Measurements from ENCODE around the gene GABARAPL2.

DNA sequence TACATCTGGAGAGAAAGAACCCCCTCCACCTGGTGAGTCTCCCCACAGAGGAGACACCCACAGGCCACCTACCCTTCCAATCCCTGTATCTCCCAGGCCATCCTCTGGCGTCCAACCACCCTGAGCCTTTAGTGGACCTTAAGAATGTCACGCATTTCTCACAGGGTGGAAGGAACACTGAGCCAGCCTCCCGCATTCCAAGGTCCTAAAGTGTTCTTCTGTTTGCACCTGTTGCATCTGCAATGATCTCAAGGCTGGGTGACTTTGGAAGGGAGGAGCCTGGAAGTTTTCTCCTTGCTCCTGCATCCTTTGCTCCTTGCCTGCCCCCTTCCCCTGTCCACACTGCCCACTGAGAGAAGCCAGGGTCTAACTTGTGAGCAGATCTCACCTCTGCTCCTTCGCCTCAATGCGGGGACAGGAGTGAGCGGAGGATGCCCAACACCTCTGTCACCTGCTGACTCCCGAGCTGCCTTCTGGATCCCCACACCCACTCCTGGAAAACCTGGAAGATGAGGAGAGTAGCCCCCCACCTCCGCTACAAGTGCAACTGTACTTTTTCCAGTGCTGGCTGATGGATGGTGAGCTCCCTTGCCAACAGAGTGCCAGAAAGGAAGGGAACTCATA is 33.9 kb upstream of the GABARAPL2 start:
- TF ChIP-seq EP300 (conservative IDR thresholded peaks at IDR 0.05; ENCODE audit: poor library complexity, severe bottlenecking) (no peak), EZH2 (IDR thresholded peaks at IDR 0.05; ENCODE audit: borderline replicate concordance, insufficient read depth, low read length, poor library complexity, severe bottlenecking) (no peak), POLR2AphosphoS5 (IDR thresholded peaks at IDR 0.05) (no peak), TAF1 (IDR thresholded peaks at IDR 0.05; ENCODE audit: low read depth) (no peak)
- TF ChIP-seq, protein P1, sequence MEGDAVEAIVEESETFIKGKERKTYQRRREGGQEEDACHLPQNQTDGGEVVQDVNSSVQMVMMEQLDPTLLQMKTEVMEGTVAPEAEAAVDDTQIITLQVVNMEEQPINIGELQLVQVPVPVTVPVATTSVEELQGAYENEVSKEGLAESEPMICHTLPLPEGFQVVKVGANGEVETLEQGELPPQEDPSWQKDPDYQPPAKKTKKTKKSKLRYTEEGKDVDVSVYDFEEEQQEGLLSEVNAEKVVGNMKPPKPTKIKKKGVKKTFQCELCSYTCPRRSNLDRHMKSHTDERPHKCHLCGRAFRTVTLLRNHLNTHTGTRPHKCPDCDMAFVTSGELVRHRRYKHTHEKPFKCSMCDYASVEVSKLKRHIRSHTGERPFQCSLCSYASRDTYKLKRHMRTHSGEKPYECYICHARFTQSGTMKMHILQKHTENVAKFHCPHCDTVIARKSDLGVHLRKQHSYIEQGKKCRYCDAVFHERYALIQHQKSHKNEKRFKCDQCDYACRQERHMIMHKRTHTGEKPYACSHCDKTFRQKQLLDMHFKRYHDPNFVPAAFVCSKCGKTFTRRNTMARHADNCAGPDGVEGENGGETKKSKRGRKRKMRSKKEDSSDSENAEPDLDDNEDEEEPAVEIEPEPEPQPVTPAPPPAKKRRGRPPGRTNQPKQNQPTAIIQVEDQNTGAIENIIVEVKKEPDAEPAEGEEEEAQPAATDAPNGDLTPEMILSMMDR (IDR thresholded peaks at IDR 0.05; ENCODE audit: poor library complexity, severe bottlenecking): no peak
- TF ChIP-seq, protein P2, sequence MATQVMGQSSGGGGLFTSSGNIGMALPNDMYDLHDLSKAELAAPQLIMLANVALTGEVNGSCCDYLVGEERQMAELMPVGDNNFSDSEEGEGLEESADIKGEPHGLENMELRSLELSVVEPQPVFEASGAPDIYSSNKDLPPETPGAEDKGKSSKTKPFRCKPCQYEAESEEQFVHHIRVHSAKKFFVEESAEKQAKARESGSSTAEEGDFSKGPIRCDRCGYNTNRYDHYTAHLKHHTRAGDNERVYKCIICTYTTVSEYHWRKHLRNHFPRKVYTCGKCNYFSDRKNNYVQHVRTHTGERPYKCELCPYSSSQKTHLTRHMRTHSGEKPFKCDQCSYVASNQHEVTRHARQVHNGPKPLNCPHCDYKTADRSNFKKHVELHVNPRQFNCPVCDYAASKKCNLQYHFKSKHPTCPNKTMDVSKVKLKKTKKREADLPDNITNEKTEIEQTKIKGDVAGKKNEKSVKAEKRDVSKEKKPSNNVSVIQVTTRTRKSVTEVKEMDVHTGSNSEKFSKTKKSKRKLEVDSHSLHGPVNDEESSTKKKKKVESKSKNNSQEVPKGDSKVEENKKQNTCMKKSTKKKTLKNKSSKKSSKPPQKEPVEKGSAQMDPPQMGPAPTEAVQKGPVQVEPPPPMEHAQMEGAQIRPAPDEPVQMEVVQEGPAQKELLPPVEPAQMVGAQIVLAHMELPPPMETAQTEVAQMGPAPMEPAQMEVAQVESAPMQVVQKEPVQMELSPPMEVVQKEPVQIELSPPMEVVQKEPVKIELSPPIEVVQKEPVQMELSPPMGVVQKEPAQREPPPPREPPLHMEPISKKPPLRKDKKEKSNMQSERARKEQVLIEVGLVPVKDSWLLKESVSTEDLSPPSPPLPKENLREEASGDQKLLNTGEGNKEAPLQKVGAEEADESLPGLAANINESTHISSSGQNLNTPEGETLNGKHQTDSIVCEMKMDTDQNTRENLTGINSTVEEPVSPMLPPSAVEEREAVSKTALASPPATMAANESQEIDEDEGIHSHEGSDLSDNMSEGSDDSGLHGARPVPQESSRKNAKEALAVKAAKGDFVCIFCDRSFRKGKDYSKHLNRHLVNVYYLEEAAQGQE (IDR thresholded peaks at IDR 0.05; ENCODE audit: borderline replicate concordance): no peak

Measured in neural cell (in vitro differentiated cells).